Tibial nerve (tissue), 4 donors: ENCODE measurements around the gene C1orf94. TPM values are rescaled to one million over a fixed set of nuclear protein-coding genes. Genes with fewer than 3 reads are reported as not detected.

Source experiments
- DNase-seq, 2 donors: peaks; one replicate each; pipeline ENCODE4 v3.0.0-alpha.2; 2019; ENCODE audit warnings: low spot score in 2 of 2
- H3K27ac ChIP-seq, 4 donors: fragments of 200-600 bp; sonication (generic) in 3 of 4; one replicate each; pipeline ENCODE4 v1.5.1; 2017 to 2019; ENCODE audit warnings: mild to moderate bottlenecking in 1 of 4
- H3K27me3 ChIP-seq, 2 donors: fragments of 200-600 bp; sonication (generic) in 1 of 2; one replicate each; pipeline versions ENCODE4 v1.5.1 to v1.6.0; 2017 to 2019
- H3K36me3 ChIP-seq, 3 donors: fragments of 200-600 bp; sonication (generic); one replicate each; pipeline ENCODE4 v1.5.1; 2018 to 2019
- H3K4me1 ChIP-seq, 4 donors: fragments of 200-600 bp; sonication (generic) in 3 of 4; one replicate each; pipeline ENCODE4 v1.5.1; 2017 to 2019
- H3K4me3 ChIP-seq, 4 donors: fragments of 200-600 bp; sonication (generic) in 3 of 4; one replicate each; pipeline ENCODE4 v1.5.1; 2017 to 2019; ENCODE audit warnings: mild to moderate bottlenecking in 1 of 4, moderate library complexity in 1 of 4
- H3K9me3 ChIP-seq, 4 donors: fragments of 200-600 bp; sonication (generic) in 3 of 4; one replicate each; pipeline ENCODE4 v1.5.1; 2017 to 2019
- EP300 ChIP-seq, 2 donors: sonication (generic); formaldehyde crosslinking; IDR thresholded peaks; one replicate each; pipeline ENCODE4 v1.6.1; 2017; ENCODE audit warnings: antibody characterized with exemption in 2 of 2, mild to moderate bottlenecking in 1 of 2
- POLR2A ChIP-seq, 2 donors: fragments of 450-650 bp; IDR thresholded peaks; one replicate each; pipeline ENCODE4 v1.6.1; 2017; ENCODE audit warnings: antibody characterized with exemption in 2 of 2, mild to moderate bottlenecking in 2 of 2, moderate library complexity in 2 of 2
- WGBS, 2 donors: methylation state at CpG; one replicate each; pipeline ENCODE4 v1.1.5; 2018; 5-methylcytosine and 5-hydroxymethylcytosine counted together
- total RNA-seq, 4 donors: library from RNA; depleted of rRNA; stranded (reverse); fragments of >200 nt; gene quantifications; one replicate each; pipeline ENCODE4 v1.1.0, GENCODE V29; 2016
- TF ChIP-seq, protein P1 (sequence below), 5 experiments: fragments of 200-600 bp in 3 of 5; fragments of 450-650 bp in 2 of 5; sonication (generic) in 3 of 5; IDR thresholded peaks; one replicate each; pipeline ENCODE4 v1.5.1; 2016 to 2019; ENCODE audit warnings: antibody characterized with exemption in 5 of 5, mild to moderate bottlenecking in 3 of 5, moderate library complexity in 2 of 5

The C1orf94 gene
- total RNA-seq, 4 donors from 2014 or later = not detected

- DNase-seq = no peak
- no peaks in the 10 kb centered on the region for H3K36me3 ChIP-seq
- no peaks in the 10 kb centered on the region for H3K27me3 ChIP-seq
- H3K27ac ChIP-seq = no peak overlapping the region
- WGBS, 2 donors = 63 to 66% methylated on average over 4 of the region's 4 CpGs
- peaks cover 0 to 24% (median 0%) of the 10 kb centered on the region in 4 donors for H3K9me3 ChIP-seq
- no peaks in the 10 kb centered on the region for H3K4me1 ChIP-seq
- TF ChIP-seq, protein P1, sequence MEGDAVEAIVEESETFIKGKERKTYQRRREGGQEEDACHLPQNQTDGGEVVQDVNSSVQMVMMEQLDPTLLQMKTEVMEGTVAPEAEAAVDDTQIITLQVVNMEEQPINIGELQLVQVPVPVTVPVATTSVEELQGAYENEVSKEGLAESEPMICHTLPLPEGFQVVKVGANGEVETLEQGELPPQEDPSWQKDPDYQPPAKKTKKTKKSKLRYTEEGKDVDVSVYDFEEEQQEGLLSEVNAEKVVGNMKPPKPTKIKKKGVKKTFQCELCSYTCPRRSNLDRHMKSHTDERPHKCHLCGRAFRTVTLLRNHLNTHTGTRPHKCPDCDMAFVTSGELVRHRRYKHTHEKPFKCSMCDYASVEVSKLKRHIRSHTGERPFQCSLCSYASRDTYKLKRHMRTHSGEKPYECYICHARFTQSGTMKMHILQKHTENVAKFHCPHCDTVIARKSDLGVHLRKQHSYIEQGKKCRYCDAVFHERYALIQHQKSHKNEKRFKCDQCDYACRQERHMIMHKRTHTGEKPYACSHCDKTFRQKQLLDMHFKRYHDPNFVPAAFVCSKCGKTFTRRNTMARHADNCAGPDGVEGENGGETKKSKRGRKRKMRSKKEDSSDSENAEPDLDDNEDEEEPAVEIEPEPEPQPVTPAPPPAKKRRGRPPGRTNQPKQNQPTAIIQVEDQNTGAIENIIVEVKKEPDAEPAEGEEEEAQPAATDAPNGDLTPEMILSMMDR (IDR thresholded peaks at IDR 0.05) = no peak
- TF ChIP-seq POLR2A (IDR thresholded peaks at IDR 0.05) (no peak), EP300 (IDR thresholded peaks at IDR 0.05) (no peak)
- no peak overlapping the region for H3K4me3 ChIP-seq
These were observed 12.3 kb downstream of the C1orf94 start for GRCh38 chr1:34188985-34189384.

GRCh38 chr1:34190692-34191091, 14.0 kb downstream of the C1orf94 start:
- DNase-seq = no peak
- no peaks in the 10 kb centered on the region for H3K36me3 ChIP-seq
- 93 to 98% methylated on average over 2 of the region's 2 CpGs for WGBS, 2 donors
- no peaks in the 10 kb centered on the region for H3K4me1 ChIP-seq
- no peaks in the 10 kb centered on the region for H3K27me3 ChIP-seq
- peaks cover 0 to 24% (median 0%) of the 10 kb centered on the region in 4 donors for H3K9me3 ChIP-seq
- H3K4me3 ChIP-seq = no peak overlapping the region
- TF ChIP-seq EP300 (IDR thresholded peaks at IDR 0.05) (no peak), POLR2A (IDR thresholded peaks at IDR 0.05) (no peak)
- TF ChIP-seq, protein P1 (IDR thresholded peaks at IDR 0.05) = no peak
- no peak overlapping the region for H3K27ac ChIP-seq

DNA sequence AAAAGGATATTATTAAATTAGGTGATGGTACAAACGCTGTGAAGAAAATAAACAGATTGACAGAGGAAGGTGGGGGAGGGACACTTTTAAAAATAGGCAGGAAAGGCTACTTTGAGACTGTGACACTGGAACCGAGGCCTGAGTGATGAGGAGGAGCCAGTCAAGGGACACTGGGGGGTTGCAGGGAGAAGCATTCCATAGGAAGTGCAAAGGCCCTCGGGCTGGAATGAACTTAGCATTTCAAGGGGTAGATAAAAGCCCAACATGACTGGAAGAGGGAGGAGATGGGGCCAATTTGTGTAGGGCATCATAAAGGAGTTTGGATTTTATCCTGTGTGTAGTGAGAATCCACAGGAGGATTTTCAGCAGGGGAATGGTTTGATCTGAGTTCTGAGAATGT, 15.9 kb downstream of the C1orf94 start:
- Histone ChIP-seq H3K27ac (no peak overlapping the region), H3K9me3 (peaks cover 0 to 24% (median 0%) of the 10 kb centered on the region in 4 donors), H3K36me3 (no peaks in the 10 kb centered on the region), H3K4me3 (no peak overlapping the region), H3K4me1 (no peaks in the 10 kb centered on the region), H3K27me3 (no peaks in the 10 kb centered on the region)
- TF ChIP-seq EP300 (IDR thresholded peaks at IDR 0.05) = no peak
- TF ChIP-seq, protein P1 (IDR thresholded peaks at IDR 0.05) = no peak
- TF ChIP-seq POLR2A (IDR thresholded peaks at IDR 0.05) = no peak
- WGBS, 2 donors = 34 to 37% methylated on average over 3 of the region's 3 CpGs
- no peak for DNase-seq

DNA sequence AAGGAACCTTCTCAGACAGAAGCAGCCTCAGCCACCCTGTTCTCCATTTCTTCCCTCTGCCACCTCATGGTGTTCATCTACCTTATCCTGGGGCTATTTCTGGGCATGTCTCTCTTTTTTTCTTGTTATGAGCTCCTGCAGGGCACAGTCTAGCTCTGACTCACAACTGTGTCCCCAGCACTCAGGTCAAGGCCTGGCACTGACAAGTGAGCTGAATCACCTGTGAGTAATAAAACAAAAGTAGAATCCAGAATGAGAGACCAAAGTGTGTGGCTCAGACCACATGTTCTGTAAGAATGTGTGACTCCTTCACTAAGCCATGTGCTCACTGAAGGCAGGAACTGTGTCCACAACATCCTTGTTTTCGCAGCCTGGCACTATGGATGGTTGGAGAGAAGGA, 23.2 kb downstream of the C1orf94 start:
- no peaks in the 10 kb centered on the region for H3K27me3 ChIP-seq
- H3K4me1 ChIP-seq = no peaks in the 10 kb centered on the region
- no peak for DNase-seq
- TF ChIP-seq POLR2A (IDR thresholded peaks at IDR 0.05) (no peak), EP300 (IDR thresholded peaks at IDR 0.05) (no peak)
- TF ChIP-seq, protein P1 (IDR thresholded peaks at IDR 0.05) = no peak
- no peak overlapping the region for H3K27ac ChIP-seq
- 91 to 94% methylated on average over 1 of the region's 1 CpG for WGBS, 2 donors
- H3K9me3 ChIP-seq = no peaks in the 10 kb centered on the region
- no peaks in the 10 kb centered on the region for H3K36me3 ChIP-seq
- no peak overlapping the region for H3K4me3 ChIP-seq

DNA sequence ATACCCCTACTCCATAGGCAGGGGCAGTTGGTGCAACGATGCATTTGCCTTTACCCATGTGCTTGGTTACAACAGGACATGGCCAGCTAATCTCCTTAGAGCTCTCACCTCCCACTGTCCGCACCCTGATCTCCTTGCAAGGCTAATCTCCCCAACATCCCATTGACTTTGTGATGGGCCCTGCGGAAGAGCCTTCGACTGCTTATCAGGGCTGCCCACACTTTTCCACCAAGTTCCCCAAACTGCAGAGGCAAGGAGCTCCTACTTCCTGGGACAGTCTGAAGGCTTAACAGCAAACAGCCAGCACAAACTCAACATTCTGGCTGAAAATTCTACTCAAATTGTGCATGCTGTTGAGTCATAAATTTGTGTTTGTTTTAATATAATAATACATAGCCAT, 36.0 kb downstream of the C1orf94 start:
- Histone ChIP-seq H3K36me3 (no peaks in the 10 kb centered on the region), H3K4me1 (no peaks in the 10 kb centered on the region), H3K4me3 (no peak overlapping the region), H3K9me3 (no peaks in the 10 kb centered on the region), H3K27me3 (no peaks in the 10 kb centered on the region), H3K27ac (no peak overlapping the region)
- WGBS, 2 donors = 85 to 95% methylated on average over 4 of the region's 4 CpGs
- DNase-seq = no peak
- TF ChIP-seq EP300 (IDR thresholded peaks at IDR 0.05) = no peak
- TF ChIP-seq, protein P1 (IDR thresholded peaks at IDR 0.05) = no peak
- no peak for TF ChIP-seq POLR2A (IDR thresholded peaks at IDR 0.05)
